Neural crest cell (in vitro differentiated cells): ENCODE results near the gene EPB41L4A. TPM values are rescaled to one million over a fixed set of nuclear protein-coding genes. Genes with fewer than 3 reads are reported as not detected.

Source experiments
- DNase-seq: peaks from one replicate; pipeline ENCODE4 v3.0.0; 2021; ENCODE audit warnings: low read depth, mixed read lengths, low spot score
- H3K27ac Mint-ChIP-seq: one replicate; pipeline ENCODE4 v1.8.0; 2021; ENCODE audit warnings: mild to moderate bottlenecking, mixed read lengths; ENCODE audit not compliant: unreplicated experiment
- H3K27me3 Mint-ChIP-seq: 2 replicates; pipeline ENCODE4 v1.8.0; 2021; ENCODE audit warnings: low read depth, mild to moderate bottlenecking, mixed read lengths
- H3K36me3 Mint-ChIP-seq: 2 replicates; pipeline ENCODE4 v1.8.0; 2021; ENCODE audit warnings: low read depth, mild to moderate bottlenecking, mixed read lengths
- H3K4me1 Mint-ChIP-seq: 2 replicates; pipeline ENCODE4 v1.8.0; 2021; ENCODE audit warnings: mixed read lengths
- H3K4me3 Mint-ChIP-seq: one replicate; pipeline ENCODE4 v1.8.0; 2021; ENCODE audit warnings: mild to moderate bottlenecking, mixed read lengths
- H3K9me3 Mint-ChIP-seq: 2 replicates; pipeline ENCODE4 v1.8.0; 2021; ENCODE audit warnings: mixed read lengths
- CTCF ChIP-seq: fragments of 200-600 bp; sonication (generic); conservative IDR thresholded peaks from 2 replicates; pipeline ENCODE4 v1.5.0; 2021; ENCODE audit warnings: antibody characterized with exemption, mild to moderate bottlenecking
- total RNA-seq: library from RNA; stranded (reverse); gene quantifications from 2 replicates; pipeline ENCODE4 v1.2.1, GENCODE V29; 2021

The EPB41L4A gene
- total RNA-seq, 1 donor from 2014 or later = 10.8 TPM

DNA sequence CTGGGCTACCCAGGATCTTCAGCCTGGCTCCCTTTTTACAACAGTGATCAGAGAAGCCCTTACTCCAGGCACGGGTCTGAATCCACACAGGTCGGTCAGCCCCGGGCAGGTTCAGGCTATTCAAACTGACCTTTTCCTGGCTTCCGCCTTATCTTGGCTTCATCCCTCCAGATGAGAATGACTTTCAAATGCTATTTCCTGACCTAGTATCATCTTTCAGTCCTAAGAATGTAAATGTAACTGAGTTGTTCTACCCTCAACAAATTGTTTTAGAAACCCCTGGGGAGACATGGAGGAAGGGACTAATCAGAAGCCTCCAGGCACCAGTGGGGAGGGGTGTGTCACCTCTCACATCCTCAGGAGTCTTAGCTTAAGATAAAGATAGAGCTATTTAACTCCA, 213.2 kb downstream of the EPB41L4A start:
- no peaks in the 10 kb centered on the region for H3K27me3 Mint-ChIP-seq
- no peak for TF ChIP-seq CTCF
- H3K4me1 Mint-ChIP-seq = peaks cover 51% of the 10 kb centered on the region
- H3K9me3 Mint-ChIP-seq = peaks cover 3% of the 10 kb centered on the region
- no peak overlapping the region for H3K27ac Mint-ChIP-seq
- no peak overlapping the region for H3K4me3 Mint-ChIP-seq
- DNase-seq = no peak
- peaks cover 3% of the 10 kb centered on the region for H3K36me3 Mint-ChIP-seq

- peaks cover 3% of the 10 kb centered on the region for H3K36me3 Mint-ChIP-seq
- no peak for TF ChIP-seq CTCF
- DNase-seq = no peak
- H3K9me3 Mint-ChIP-seq = peaks cover under 1% of the 10 kb centered on the region
- no peaks in the 10 kb centered on the region for H3K27me3 Mint-ChIP-seq
- no peak overlapping the region for H3K4me3 Mint-ChIP-seq
- H3K4me1 Mint-ChIP-seq = peaks cover 30% of the 10 kb centered on the region
- no peak overlapping the region for H3K27ac Mint-ChIP-seq
These were observed 215.8 kb downstream of the EPB41L4A start for GRCh38 chr5:112203229-112203628.

DNA sequence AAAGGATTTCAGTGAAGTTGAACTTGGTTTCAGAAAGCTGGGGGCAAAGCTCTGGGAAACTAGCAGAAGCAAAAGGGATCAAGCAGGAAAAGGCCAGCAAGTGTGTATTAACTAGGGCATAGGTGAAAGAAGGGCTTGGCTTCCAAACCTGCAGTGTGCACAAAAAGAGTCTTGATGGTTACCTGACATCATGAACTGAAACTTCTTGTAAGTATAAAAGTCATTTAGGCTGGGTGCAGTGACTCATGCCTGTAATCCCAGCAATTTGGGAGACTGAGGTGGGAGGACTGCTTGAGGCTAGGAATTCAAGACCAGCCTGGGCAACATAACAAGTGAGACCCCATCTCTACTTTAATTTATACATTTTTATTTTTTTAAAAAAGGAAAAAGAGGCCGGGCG, 216.4 kb downstream of the EPB41L4A start:
- peaks cover 30% of the 10 kb centered on the region for H3K4me1 Mint-ChIP-seq
- DNase-seq = no peak
- no peaks in the 10 kb centered on the region for H3K27me3 Mint-ChIP-seq
- H3K4me3 Mint-ChIP-seq = no peak overlapping the region
- H3K27ac Mint-ChIP-seq = no peak overlapping the region
- TF ChIP-seq CTCF = no peak
- H3K36me3 Mint-ChIP-seq = peaks cover 3% of the 10 kb centered on the region
- H3K9me3 Mint-ChIP-seq = no peaks in the 10 kb centered on the region

DNA sequence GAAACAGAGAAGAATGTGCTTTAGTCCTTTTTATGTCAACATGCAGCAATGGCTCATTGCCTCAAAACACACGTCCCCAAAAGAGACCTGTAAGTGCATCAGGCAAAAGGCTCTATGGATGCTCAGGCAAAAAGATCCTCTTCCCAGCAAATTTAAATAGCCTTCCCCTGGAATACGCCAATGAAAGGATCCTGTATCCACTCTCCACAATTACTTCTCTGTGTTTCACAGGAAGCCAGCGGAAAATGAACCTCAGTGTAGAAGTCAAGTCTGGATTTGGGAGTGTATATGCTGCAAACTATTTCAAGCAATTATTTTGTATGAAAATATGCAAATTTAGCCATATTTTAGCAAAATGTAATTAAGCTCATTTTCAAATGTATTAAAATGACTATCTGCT, 217.9 kb downstream of the EPB41L4A start:
- no peaks in the 10 kb centered on the region for H3K27me3 Mint-ChIP-seq
- H3K4me1 Mint-ChIP-seq = peaks cover 30% of the 10 kb centered on the region
- no peak for DNase-seq
- no peak for TF ChIP-seq CTCF
- H3K36me3 Mint-ChIP-seq = no peaks in the 10 kb centered on the region
- no peak overlapping the region for H3K27ac Mint-ChIP-seq
- H3K9me3 Mint-ChIP-seq = no peaks in the 10 kb centered on the region
- no peak overlapping the region for H3K4me3 Mint-ChIP-seq

DNA sequence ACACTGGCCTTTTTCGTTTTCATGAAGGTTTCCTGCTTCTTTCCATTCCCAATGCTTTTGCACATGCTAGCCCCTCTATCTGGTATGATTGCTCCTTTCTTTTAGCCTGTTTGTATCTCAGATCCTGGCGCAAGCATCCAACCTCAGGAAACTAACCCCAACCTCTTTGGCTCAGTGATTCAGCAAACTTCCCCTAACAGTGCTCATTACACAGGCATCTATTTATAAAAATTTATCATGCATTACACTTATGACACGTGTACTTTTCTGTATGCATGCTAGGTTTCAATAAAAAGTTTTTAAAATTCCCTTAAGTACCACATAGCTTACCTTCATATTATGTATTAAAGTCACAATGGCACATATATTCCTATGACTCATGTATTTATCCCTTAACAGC, 218.9 kb downstream of the EPB41L4A start:
- Mint-ChIP-seq H3K27ac (no peak overlapping the region), H3K4me1 (peaks cover 20% of the 10 kb centered on the region)

More for the DNA sequence above, 218.9 kb downstream of the EPB41L4A start:
- no peak for TF ChIP-seq CTCF
- Mint-ChIP-seq H3K4me3 (no peak overlapping the region), H3K9me3 (no peaks in the 10 kb centered on the region), H3K27me3 (no peaks in the 10 kb centered on the region), H3K36me3 (no peaks in the 10 kb centered on the region)
- no peak for DNase-seq
